Fibroblast of lung (primary cell): Measurements from ENCODE around the gene FAM221B.

Source experiments
- CTCF ChIP-seq, 2 donors: IDR thresholded peaks in 1 of 2; conservative IDR thresholded peaks in 1 of 2; 1 replicate in 1 of 2; 2 replicates in 1 of 2; pipeline ENCODE4 v1.5.1; 2011 to 2012; ENCODE audit warnings: low read length in 2 of 2, control low read depth in 1 of 2, inconsistent platforms in 1 of 2, low read depth in 1 of 2, mild to moderate bottlenecking in 1 of 2
- EZH2 ChIP-seq: IDR thresholded peaks from 2 replicates; pipeline ENCODE4 v1.5.1; 2012; ENCODE audit warnings: low read length, control low read depth, mild to moderate bottlenecking; ENCODE audit errors: missing control alignments

GRCh38 chr9:35771943-35772342, 56.6 kb downstream of the FAM221B start:
- no peak for TF ChIP-seq CTCF (conservative IDR thresholded peaks at IDR 0.05 in 1 of 2, IDR thresholded peaks at IDR 0.05 in 1 of 2; ENCODE audit: low read depth in 1 of 2, low read length in 2 of 2)
- TF ChIP-seq EZH2 = no peak
